ENCODE results near the gene KRT33A. TPM values are rescaled to one million over a fixed set of nuclear protein-coding genes. Genes with fewer than 3 reads are reported as not detected.

KRT33A gene
- total RNA-seq, 2 experiments from 2014 or later: not detected

GRCh38 chr17:41390411-41390938 lies 39.8 kb upstream of the KRT33A start:
- POLR2A ChIA-PET: no interaction called here
- no peak overlapping the region for H3K4me3 ChIP-seq (ENCODE audit: low read length)
- ATAC-seq (ENCODE audit: poor library complexity) (no peak), DNase-seq (no peak)
- no peaks in the 10 kb centered on the region for H3K4me1 ChIP-seq (ENCODE audit: insufficient read depth, low read length)
- Mint-ChIP-seq H3K9me3 (peaks cover 7% of the 10 kb centered on the region), H3K27ac (no peak overlapping the region), H3K27me3 (peaks cover 9% of the 10 kb centered on the region), H3K4me1 (ENCODE audit: low read depth) (no peaks in the 10 kb centered on the region), H3K4me3 (no peak overlapping the region), H3K36me3 (ENCODE audit: low read depth) (peaks cover 3% of the 10 kb centered on the region)
- CTCF ChIA-PET: no interaction called here
- H3K27ac ChIP-seq (ENCODE audit: low read depth in 1 of 2, low read length in 2 of 2): no peak overlapping the region
- no peak for TF ChIP-seq CTCF (IDR thresholded peaks at IDR 0.05)
- H3K27me3 ChIP-seq (ENCODE audit: control insufficient read depth in 1 of 2, insufficient read depth in 2 of 2, low read length in 2 of 2): no peaks in the 10 kb centered on the region
- H3K9me3 ChIP-seq (ENCODE audit: control insufficient read depth in 1 of 2, insufficient read depth in 1 of 2, low read length in 2 of 2): peaks cover 4 to 10% of the 10 kb centered on the region in 2 experiments
- no peaks in the 10 kb centered on the region for H3K36me3 ChIP-seq (ENCODE audit: insufficient read depth, low read length)
- intact Hi-C loops (cut with DNase I, micrococcal nuclease): no loop called here

- TF ChIP-seq CTCF (IDR thresholded peaks at IDR 0.05): no peak
- no peaks in the 10 kb centered on the region for H3K27me3 ChIP-seq (ENCODE audit: control insufficient read depth in 1 of 2, insufficient read depth in 2 of 2, low read length in 2 of 2)
- Mint-ChIP-seq H3K36me3 (ENCODE audit: low read depth) (peaks cover 3% of the 10 kb centered on the region), H3K9me3 (peaks cover 7% of the 10 kb centered on the region), H3K4me1 (ENCODE audit: low read depth) (no peaks in the 10 kb centered on the region), H3K4me3 (no peak overlapping the region), H3K27ac (no peak overlapping the region), H3K27me3 (peaks cover 9% of the 10 kb centered on the region)
- H3K27ac ChIP-seq (ENCODE audit: low read depth in 1 of 2, low read length in 2 of 2): no peak overlapping the region
- intact Hi-C loops (cut with DNase I, micrococcal nuclease): no loop called here
- CTCF ChIA-PET: no interaction called here
- DNase-seq (no peak), ATAC-seq (ENCODE audit: poor library complexity) (no peak)
- no peaks in the 10 kb centered on the region for H3K36me3 ChIP-seq (ENCODE audit: insufficient read depth, low read length)
- POLR2A ChIA-PET: interaction anchor here (0.6 kb wide), 1 partner anchor 302 kb away, joined by 4 read pairs; no protein-coding TSS in a partner anchor
- H3K4me1 ChIP-seq (ENCODE audit: insufficient read depth, low read length): no peaks in the 10 kb centered on the region
- H3K4me3 ChIP-seq (ENCODE audit: low read length): no peak overlapping the region
- H3K9me3 ChIP-seq (ENCODE audit: control insufficient read depth in 1 of 2, insufficient read depth in 1 of 2, low read length in 2 of 2): peaks cover 4 to 10% of the 10 kb centered on the region in 2 experiments
These were observed 37.0 kb upstream of the KRT33A start for GRCh38 chr17:41387670-41388069.

GRCh38 chr17:41386227-41386626 lies 35.6 kb upstream of the KRT33A start:
- Histone ChIP-seq H3K36me3 (ENCODE audit: insufficient read depth, low read length) (no peaks in the 10 kb centered on the region), H3K9me3 (ENCODE audit: control insufficient read depth in 1 of 2, insufficient read depth in 1 of 2, low read length in 2 of 2) (peaks cover 9 to 10% of the 10 kb centered on the region in 2 experiments), H3K27ac (ENCODE audit: low read depth in 1 of 2, low read length in 2 of 2) (no peak overlapping the region), H3K4me3 (ENCODE audit: low read length) (no peak overlapping the region), H3K27me3 (ENCODE audit: control insufficient read depth in 1 of 2, insufficient read depth in 2 of 2, low read length in 2 of 2) (no peaks in the 10 kb centered on the region), H3K4me1 (ENCODE audit: insufficient read depth, low read length) (no peaks in the 10 kb centered on the region)
- intact Hi-C loops (cut with DNase I, micrococcal nuclease): no loop called here
- Mint-ChIP-seq H3K4me1 (ENCODE audit: low read depth) (no peaks in the 10 kb centered on the region), H3K27me3 (peaks cover 9% of the 10 kb centered on the region), H3K36me3 (ENCODE audit: low read depth) (peaks cover 3% of the 10 kb centered on the region), H3K9me3 (peaks cover 5% of the 10 kb centered on the region), H3K4me3 (no peak overlapping the region), H3K27ac (no peak overlapping the region)
- TF ChIP-seq CTCF (IDR thresholded peaks at IDR 0.05): no peak
- no peak for DNase-seq
- POLR2A ChIA-PET: no interaction called here
- CTCF ChIA-PET: no interaction called here
- no peak for ATAC-seq (ENCODE audit: poor library complexity)

Measured in CD4-positive, alpha-beta T cell (primary cell).